ENCODE data around the gene ZNF805. TPM values are rescaled to one million over a fixed set of nuclear protein-coding genes. Genes with fewer than 3 reads are reported as not detected.

The ZNF805 gene
- total RNA-seq, 1 experiment from 2014 or later, result 11.9 TPM

GRCh38 chr19:57269515-57270250, 29.3 kb downstream of the ZNF805 start:
- DNase-seq (ENCODE audit: low read depth), result peak; percentile 87

- DNase-seq (ENCODE audit: low read depth), result no peak
Measured at GRCh38 chr19:57271280-57271679, 30.8 kb downstream of the ZNF805 start.

GRCh38 chr19:57273014-57273413, 32.6 kb downstream of the ZNF805 start:
- DNase-seq (ENCODE audit: low read depth), result no peak

- no peak for DNase-seq (ENCODE audit: low read depth)
Measured at GRCh38 chr19:57276430-57276829, 36.0 kb downstream of the ZNF805 start.

GRCh38 chr19:57278481-57278880, 38.0 kb downstream of the ZNF805 start:
- peak; percentile 90 for DNase-seq (ENCODE audit: low read depth)

- DNase-seq (ENCODE audit: low read depth), result peak; percentile 96
Measured at GRCh38 chr19:57279418-57280164, 39.2 kb downstream of the ZNF805 start.

- DNase-seq (ENCODE audit: low read depth), result peak; percentile 97
Measured at GRCh38 chr19:57280165-57280961, 39.9 kb downstream of the ZNF805 start, which contains the start of gene ZNF460. Gene ZNF460, plus strand, starts transcription at chr19:57280485. Its CDS starts 322 bp downstream, at chr19:57280807.

GRCh38 chr19:57280962-57281400, 40.5 kb downstream of the ZNF805 start:
- DNase-seq (ENCODE audit: low read depth), result peak; percentile 29

GRCh38 chr19:57282011-57282643, 41.7 kb downstream of the ZNF805 start:
- DNase-seq (ENCODE audit: low read depth), result no peak

- no peak for DNase-seq (ENCODE audit: low read depth)
Measured at GRCh38 chr19:57288373-57288772, 47.9 kb downstream of the ZNF805 start.

- DNase-seq (ENCODE audit: low read depth), result no peak
Measured at GRCh38 chr19:57290970-57291369, 50.5 kb downstream of the ZNF805 start.

GRCh38 chr19:57292547-57292946, 52.1 kb downstream of the ZNF805 start:
- DNase-seq (ENCODE audit: low read depth), result no peak

GRCh38 chr19:57293719-57294118, 53.3 kb downstream of the ZNF805 start:
- DNase-seq (ENCODE audit: low read depth), result no peak

- peak; percentile 98 for DNase-seq (ENCODE audit: low read depth)
Measured at GRCh38 chr19:57302020-57302465, 61.6 kb downstream of the ZNF805 start.

GRCh38 chr19:57302727-57303401, 62.4 kb downstream of the ZNF805 start:
- no peak for DNase-seq (ENCODE audit: low read depth)

Other genes with a start within 250 kb of the ZNF805 start
- gene USP29, start 120.6 kb upstream of the ZNF805 start, total RNA-seq (2014; rRNA removed; shearing (Covaris generic)), result not detected in 2 replicates
- gene ZIM3, start 95.4 kb upstream of the ZNF805 start, total RNA-seq (2014; rRNA removed; shearing (Covaris generic)), result not detected in 2 replicates
- not detected in 2 replicates for gene DUXA, start 73.1 kb upstream of the ZNF805 start, total RNA-seq (2014; rRNA removed; shearing (Covaris generic))
- 14.1 and 20.7 TPM in 2 replicates for gene ZNF264, start 49.1 kb upstream of the ZNF805 start, total RNA-seq (2014; rRNA removed; shearing (Covaris generic))
- gene AURKC, start 9.6 kb upstream of the ZNF805 start, total RNA-seq (2014; rRNA removed; shearing (Covaris generic)), result 0.88 and 2.0 TPM in 2 replicates
- gene ZNF460, start 39.9 kb downstream of the ZNF805 start, total RNA-seq (2014; rRNA removed; shearing (Covaris generic)), result 24.6 and 27.5 TPM in 2 replicates
- gene ZNF543, start 79.8 kb downstream of the ZNF805 start, total RNA-seq (2014; rRNA removed; shearing (Covaris generic)), result 5.9 and 6.6 TPM in 2 replicates
- 9.9 and 11.7 TPM in 2 replicates for gene ZNF304, start 110.6 kb downstream of the ZNF805 start, total RNA-seq (2014; rRNA removed; shearing (Covaris generic))
- 44.2 and 56.7 TPM in 2 replicates for gene TRAPPC2B, start 122.9 kb downstream of the ZNF805 start, total RNA-seq (2014; rRNA removed; shearing (Covaris generic))
- gene ZNF547, start 122.9 kb downstream of the ZNF805 start, total RNA-seq (2014; rRNA removed; shearing (Covaris generic)), result 2.1 and 2.5 TPM in 2 replicates
- gene ZNF548, start 149.2 kb downstream of the ZNF805 start, total RNA-seq (2014; rRNA removed; shearing (Covaris generic)), result 21.7 and 27.1 TPM in 2 replicates
- 9.9 and 10.5 TPM in 2 replicates for gene ZNF17, start 170.5 kb downstream of the ZNF805 start, total RNA-seq (2014; rRNA removed; shearing (Covaris generic))
- 9.3 and 12.7 TPM in 2 replicates for gene ZNF749, start 194.7 kb downstream of the ZNF805 start, total RNA-seq (2014; rRNA removed; shearing (Covaris generic))
- not detected in 2 replicates for gene VN1R1, start 216.5 kb downstream of the ZNF805 start, total RNA-seq (2014; rRNA removed; shearing (Covaris generic))
- gene ZNF772, start 236.9 kb downstream of the ZNF805 start, total RNA-seq (2014; rRNA removed; shearing (Covaris generic)), result 13.5 and 17.3 TPM in 2 replicates
- 11.1 and 12.0 TPM in 2 replicates for gene ZNF419, start 247.1 kb downstream of the ZNF805 start, total RNA-seq (2014; rRNA removed; shearing (Covaris generic))

Measured in RPMI7951 (cell line).